HG02973 (cell line): ENCODE results near the gene ACADM.
"Not testable (repeated sequence)": the region's sequence is repeated elsewhere in the genome, so short reads cannot be mapped to it uniquely, and the experiment has no call there.

Source experiments
- ATAC-seq: cut with Tn5 transposase; IDR thresholded peaks from one replicate; pipeline ENCODE4 v1.9.1; 2021; ENCODE audit warnings: moderate library complexity; ENCODE audit not compliant: unreplicated experiment

Gene ACADM

GRCh38 chr1:75724472-75725022, at the start of gene ACADM:
TSS of gene ACADM (plus strand) at chr1:75724709. CDS start at chr1:75724788, 79 bp downstream.
- ATAC-seq: peak; percentile 85

- no peak for ATAC-seq
Observed at GRCh38 chr1:75677443-75677842, 47.1 kb upstream of the ACADM start.

- not testable (repeated sequence) for ATAC-seq
Observed at GRCh38 chr1:75677964-75678363, 46.5 kb upstream of the ACADM start.

- ATAC-seq: no peak
Observed at GRCh38 chr1:75690547-75690946, 34.0 kb upstream of the ACADM start.

GRCh38 chr1:75693551-75693950, 31.0 kb upstream of the ACADM start:
- no peak for ATAC-seq

- no peak for ATAC-seq
Observed at GRCh38 chr1:75696000-75696399, 28.5 kb upstream of the ACADM start.

- no peak for ATAC-seq
Observed at GRCh38 chr1:75707191-75707590, 17.3 kb upstream of the ACADM start.

GRCh38 chr1:75708910-75709309, 15.6 kb upstream of the ACADM start:
- ATAC-seq: no peak

- ATAC-seq: no peak
Observed at GRCh38 chr1:75710832-75711231, 13.7 kb upstream of the ACADM start.

GRCh38 chr1:75711846-75712245, 12.7 kb upstream of the ACADM start:
- no peak for ATAC-seq

- ATAC-seq: no peak
Observed at GRCh38 chr1:75712306-75712705, 12.2 kb upstream of the ACADM start.

- ATAC-seq: no peak
Observed at GRCh38 chr1:75719810-75720209, 4.7 kb upstream of the ACADM start.

- ATAC-seq: no peak
Observed at GRCh38 chr1:75720325-75720724, 4.2 kb upstream of the ACADM start.

GRCh38 chr1:75720820-75721219, 3.7 kb upstream of the ACADM start:
- no peak for ATAC-seq

- ATAC-seq: not testable (repeated sequence)
Observed at GRCh38 chr1:75722246-75722645, 2.3 kb upstream of the ACADM start.

GRCh38 chr1:75722966-75723365, 1.5 kb upstream of the ACADM start:
- no peak for ATAC-seq

- peak; percentile 64 for ATAC-seq
Observed at GRCh38 chr1:75723989-75724471, 479 bp upstream of the ACADM start.

GRCh38 chr1:75725266-75725665, 757 bp downstream of the ACADM start:
- ATAC-seq: no peak

- no peak for ATAC-seq
Observed at GRCh38 chr1:75725861-75726361, 1.4 kb downstream of the ACADM start.

GRCh38 chr1:75727571-75727970, 3.1 kb downstream of the ACADM start:
- ATAC-seq: peak; percentile 33

- no peak for ATAC-seq
Observed at GRCh38 chr1:75730432-75730831, 5.9 kb downstream of the ACADM start.

GRCh38 chr1:75731881-75732280, 7.4 kb downstream of the ACADM start:
- no peak for ATAC-seq

GRCh38 chr1:75732703-75733102, 8.2 kb downstream of the ACADM start:
- ATAC-seq: no peak
